Mucosa of descending colon (tissue), 3 donors: ENCODE measurements around the gene TSPAN8. TPM values are rescaled to one million over a fixed set of nuclear protein-coding genes. Genes with fewer than 3 reads are reported as not detected.

ENCODE experiments used
- ATAC-seq: fragments of 200-7000 bp; cut with Tn5 transposase; one replicate; pipeline ENCODE4 v1.9.1; 2020; ENCODE audit warnings: mild to moderate bottlenecking, moderate library complexity
- DNase-seq, 3 donors: peaks; one replicate each; pipeline ENCODE4 v3.0.0-alpha.2; 2020
- H3K36me3 ChIP-seq: fragments of 200-600 bp; one replicate; pipeline ENCODE4 v1.8.0; 2021; ENCODE audit warnings: low read depth, mild to moderate bottlenecking
- H3K4me1 ChIP-seq: fragments of 200-600 bp; one replicate; pipeline ENCODE4 v1.8.0; 2021; ENCODE audit warnings: low read depth, mild to moderate bottlenecking
- H3K4me3 ChIP-seq: fragments of 200-600 bp; one replicate; pipeline ENCODE4 v1.8.0; 2021; ENCODE audit warnings: mild to moderate bottlenecking
- H3K9me3 ChIP-seq: fragments of 200-600 bp; one replicate; pipeline ENCODE4 v1.8.0; 2021; ENCODE audit warnings: mild to moderate bottlenecking
- CTCF ChIP-seq: fragments of 200-600 bp; IDR thresholded peaks from one replicate; pipeline ENCODE4 v1.8.0; 2022; ENCODE audit warnings: antibody characterized with exemption, mild to moderate bottlenecking
- intact Hi-C, 2 donors: fragments of 100-400 bp; cut with DNase I in 1 of 2; cut with micrococcal nuclease in 1 of 2; formaldehyde crosslinking; loops; one replicate each; pipeline versions ENCODE4 v1.11.0 to v1.11.1; 2022; cut with DNase I, micrococcal nuclease
- total RNA-seq, 3 donors: library from RNA; stranded (reverse); fragmentation: NEBNext Ultra II Directional in 2 of 3; extraction: Animal tissue kit (Norgen Biotek cat#: 25700) in 2 of 3; gene quantifications; one replicate each; pipeline versions ENCODE4 v1.2.1 to v1.2.4, GENCODE V29; 2021 to 2023
- donor health status: DM: no; HTN: no; CAD: no; lungs with moderate emphysema.
- donor health status: DM: no; HTN: no; CAD: no.
- donor health status: DM: no; HTN: yes; CAD: no.

TSPAN8 gene
- total RNA-seq, 3 donors from 2014 or later = 685 to 1,687 (median 1,460) TPM

GRCh38 chr12:71194657-71195056, 36.9 kb upstream of the TSPAN8 start:
- Histone ChIP-seq H3K9me3 (no peaks in the 10 kb centered on the region), H3K36me3 (no peaks in the 10 kb centered on the region), H3K4me3 (no peak overlapping the region), H3K4me1 (peaks cover 3% of the 10 kb centered on the region)
- intact Hi-C loops = no loop called here
- DNase-seq = no peak
- no peak for TF ChIP-seq CTCF
- no peak for ATAC-seq

DNA sequence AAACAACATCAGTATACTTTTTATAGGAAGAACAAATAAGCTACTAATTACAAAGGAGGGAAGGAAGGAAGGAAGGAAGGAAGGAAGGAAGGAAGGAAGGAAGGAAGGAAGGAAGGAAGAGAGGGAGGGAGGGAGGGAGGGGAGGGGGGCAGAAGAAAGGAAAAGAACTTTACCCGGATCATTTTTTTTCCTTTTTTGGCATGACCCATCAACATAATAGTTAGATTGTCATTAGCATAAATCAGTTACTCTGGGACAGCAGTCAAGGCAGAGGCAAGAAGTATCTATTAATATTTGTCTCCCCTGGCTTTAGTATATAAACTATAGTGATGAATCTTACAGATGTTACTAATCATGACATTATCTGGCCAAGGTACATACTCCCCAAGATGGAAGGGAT, 35.2 kb upstream of the TSPAN8 start:
- Histone ChIP-seq H3K4me1 (peaks cover 3% of the 10 kb centered on the region), H3K4me3 (no peak overlapping the region), H3K36me3 (no peaks in the 10 kb centered on the region), H3K9me3 (no peaks in the 10 kb centered on the region)
- DNase-seq (no peak), ATAC-seq (no peak)
- intact Hi-C loops = no loop called here
- no peak for TF ChIP-seq CTCF

- no peaks in the 10 kb centered on the region for H3K36me3 ChIP-seq
- no peak for TF ChIP-seq CTCF
- H3K4me3 ChIP-seq = no peak overlapping the region
- ATAC-seq (no peak), DNase-seq (no peak)
- peaks cover 3% of the 10 kb centered on the region for H3K4me1 ChIP-seq
- intact Hi-C loops = no loop called here
- H3K9me3 ChIP-seq = no peaks in the 10 kb centered on the region
These were observed 33.9 kb upstream of the TSPAN8 start for GRCh38 chr12:71191509-71192196.

- H3K36me3 ChIP-seq = no peaks in the 10 kb centered on the region
- no peak for TF ChIP-seq CTCF
- intact Hi-C loops = no loop called here
- H3K4me1 ChIP-seq = peaks cover 3% of the 10 kb centered on the region
- H3K4me3 ChIP-seq = no peak overlapping the region
- no peak for ATAC-seq
- DNase-seq = no peak
- no peaks in the 10 kb centered on the region for H3K9me3 ChIP-seq
These were observed 33.0 kb upstream of the TSPAN8 start for GRCh38 chr12:71190822-71191221.

- intact Hi-C loops = no loop called here
- no peak for TF ChIP-seq CTCF
- Histone ChIP-seq H3K36me3 (no peaks in the 10 kb centered on the region), H3K4me3 (no peak overlapping the region), H3K9me3 (no peaks in the 10 kb centered on the region), H3K4me1 (no peaks in the 10 kb centered on the region)
- ATAC-seq (peak; percentile 40), DNase-seq (no peak)
These were observed 29.6 kb upstream of the TSPAN8 start for GRCh38 chr12:71187379-71187778.
